Mucosa of stomach (tissue), 1 donor: Measurements from ENCODE around the gene SOX18.

Experiments
- H3K27me3 ChIP-seq: one replicate; pipeline ENCODE4 v1.7.0; 2013; ENCODE audit warnings: mild to moderate bottlenecking, low read length; ENCODE audit not compliant: control insufficient read depth, insufficient read depth
- H3K36me3 ChIP-seq: one replicate; pipeline ENCODE4 v1.7.0; 2013; ENCODE audit warnings: low read length; ENCODE audit not compliant: control insufficient read depth, insufficient read depth
- H3K4me1 ChIP-seq: one replicate; pipeline ENCODE4 v1.7.0; 2013; ENCODE audit warnings: mild to moderate bottlenecking, low read length; ENCODE audit not compliant: control insufficient read depth, insufficient read depth
- H3K4me3 ChIP-seq: one replicate; pipeline ENCODE4 v1.7.0; 2013; ENCODE audit warnings: low read length
- H3K9ac ChIP-seq: one replicate; pipeline ENCODE4 v1.7.0; 2013; ENCODE audit warnings: mild to moderate bottlenecking, low read length, moderate library complexity
- H3K9me3 ChIP-seq: one replicate; pipeline ENCODE4 v1.7.0; 2013; ENCODE audit warnings: mild to moderate bottlenecking, low read length, moderate library complexity; ENCODE audit not compliant: control insufficient read depth
- donor health status: Pancreatic carcinoma.

The SOX18 gene

DNA sequence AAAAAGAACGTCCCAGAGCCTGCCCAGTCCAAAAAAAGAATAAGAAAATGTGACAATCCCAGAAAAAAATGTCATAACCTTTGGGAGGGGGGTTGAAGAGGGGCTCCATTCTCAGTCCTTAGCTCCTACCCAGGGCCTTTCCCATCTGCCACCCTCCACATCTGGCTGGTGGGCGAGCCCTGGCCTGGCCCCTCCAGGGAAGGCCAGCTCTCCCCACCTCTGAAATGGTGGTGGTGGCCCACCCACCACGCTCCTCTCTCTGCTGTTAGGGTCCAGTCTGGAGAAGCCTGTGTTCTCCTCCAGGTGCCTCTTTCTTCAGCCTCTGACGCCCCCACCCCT is 29.5 kb upstream of the SOX18 start:
- H3K4me1 ChIP-seq = peaks cover 14% of the 10 kb centered on the region
- H3K36me3 ChIP-seq = no peaks in the 10 kb centered on the region
- peak overlapping the region; percentile 61 for H3K9ac ChIP-seq
- H3K27me3 ChIP-seq = peaks cover 34% of the 10 kb centered on the region
- H3K4me3 ChIP-seq = no peak overlapping the region
- no peaks in the 10 kb centered on the region for H3K9me3 ChIP-seq

- no peaks in the 10 kb centered on the region for H3K9me3 ChIP-seq
- peaks cover 28% of the 10 kb centered on the region for H3K27me3 ChIP-seq
- H3K9ac ChIP-seq = peak overlapping the region; percentile 61
- H3K4me3 ChIP-seq = no peak overlapping the region
- peaks cover 14% of the 10 kb centered on the region for H3K4me1 ChIP-seq
- no peaks in the 10 kb centered on the region for H3K36me3 ChIP-seq
These were observed 28.6 kb upstream of the SOX18 start for GRCh38 chr20:64077876-64078551.

DNA sequence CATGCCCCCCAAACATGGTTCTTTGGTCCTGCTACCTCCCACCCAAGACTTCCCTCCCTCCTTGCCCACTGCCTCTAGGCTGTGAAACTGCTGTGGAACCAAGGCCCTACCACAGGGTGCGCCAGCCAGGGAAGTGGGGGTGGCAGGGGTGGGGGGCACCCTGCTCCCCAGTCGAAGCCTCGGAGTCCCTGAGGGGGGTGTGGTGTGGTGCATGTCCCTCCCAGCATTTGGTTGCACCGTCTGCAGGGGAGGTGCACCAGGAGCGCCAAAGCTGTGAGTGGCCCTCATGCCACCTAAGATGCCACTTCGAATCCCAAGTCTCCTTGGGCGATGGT is 28.1 kb upstream of the SOX18 start:
- peak overlapping the region; percentile 3 for H3K9ac ChIP-seq
- H3K36me3 ChIP-seq = no peaks in the 10 kb centered on the region
- H3K4me1 ChIP-seq = peaks cover 14% of the 10 kb centered on the region
- H3K27me3 ChIP-seq = peaks cover 23% of the 10 kb centered on the region
- H3K4me3 ChIP-seq = no peak overlapping the region
- no peaks in the 10 kb centered on the region for H3K9me3 ChIP-seq

- peaks cover 14% of the 10 kb centered on the region for H3K4me1 ChIP-seq
- H3K27me3 ChIP-seq = peaks cover 19% of the 10 kb centered on the region
- H3K9me3 ChIP-seq = no peaks in the 10 kb centered on the region
- H3K4me3 ChIP-seq = no peak overlapping the region
- no peak overlapping the region for H3K9ac ChIP-seq
- no peaks in the 10 kb centered on the region for H3K36me3 ChIP-seq
These were observed 27.7 kb upstream of the SOX18 start for GRCh38 chr20:64077094-64077493.

DNA sequence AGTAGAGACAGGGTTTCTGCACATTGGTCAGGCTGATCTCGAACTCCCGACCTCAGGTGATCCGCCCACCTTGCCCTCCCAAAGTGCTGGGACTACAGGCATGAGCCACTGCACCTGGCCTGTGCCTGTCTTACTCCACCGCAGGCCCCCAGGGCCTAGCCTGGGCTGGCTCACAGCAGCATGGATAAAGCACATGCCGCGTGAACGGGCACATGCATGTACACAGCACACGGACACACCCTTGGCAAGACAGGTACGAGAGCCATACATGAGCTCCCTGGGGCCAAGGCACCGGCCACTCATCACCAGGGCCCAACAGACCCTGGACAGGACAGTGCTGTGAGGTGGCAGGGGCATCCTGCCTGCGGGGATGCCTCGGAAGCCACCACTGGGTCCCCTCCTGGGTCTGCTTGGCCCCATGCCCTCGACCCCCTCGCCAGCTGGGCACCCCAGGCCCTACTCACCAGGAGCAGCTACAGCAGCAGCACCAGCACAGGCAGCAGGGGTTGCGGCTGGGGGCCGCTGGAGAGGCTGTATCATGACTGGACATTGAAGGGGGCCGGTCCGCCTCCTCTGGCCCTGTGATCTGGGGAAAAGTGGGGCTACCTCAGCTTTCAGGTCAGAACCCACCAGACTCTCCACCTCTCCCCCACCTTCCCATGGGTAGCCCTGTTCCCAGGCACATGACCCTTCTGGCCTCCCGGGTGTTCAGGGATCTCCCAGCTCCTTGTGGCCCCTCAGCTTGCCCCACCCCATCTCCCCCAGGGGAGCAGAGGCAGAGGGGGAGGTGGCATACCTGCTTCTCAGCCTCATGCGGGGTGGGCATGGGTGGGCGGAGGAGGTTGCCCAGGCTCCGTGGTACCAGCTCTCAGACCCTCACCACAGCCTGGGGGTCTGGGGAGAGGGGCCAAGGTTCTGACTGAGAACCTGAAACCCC is 26.9 kb upstream of the SOX18 start:
- peaks cover 14% of the 10 kb centered on the region for H3K4me1 ChIP-seq
- H3K36me3 ChIP-seq = no peaks in the 10 kb centered on the region
- H3K27me3 ChIP-seq = peaks cover 12% of the 10 kb centered on the region
- H3K4me3 ChIP-seq = no peak overlapping the region
- H3K9me3 ChIP-seq = no peaks in the 10 kb centered on the region
- no peak overlapping the region for H3K9ac ChIP-seq

- no peaks in the 10 kb centered on the region for H3K36me3 ChIP-seq
- no peak overlapping the region for H3K4me3 ChIP-seq
- H3K4me1 ChIP-seq = peaks cover 14% of the 10 kb centered on the region
- H3K9me3 ChIP-seq = no peaks in the 10 kb centered on the region
- no peak overlapping the region for H3K9ac ChIP-seq
- H3K27me3 ChIP-seq = peaks cover 8% of the 10 kb centered on the region
These were observed 26.1 kb upstream of the SOX18 start for GRCh38 chr20:64075556-64075955.

- Histone ChIP-seq H3K36me3 (no peaks in the 10 kb centered on the region), H3K4me1 (peaks cover 14% of the 10 kb centered on the region)
These were observed 25.5 kb upstream of the SOX18 start for GRCh38 chr20:64074963-64075362.

GRCh38 chr20:64074184-64074789 is 24.8 kb upstream of the SOX18 start:
- no peak overlapping the region for H3K4me3 ChIP-seq
- peaks cover 12% of the 10 kb centered on the region for H3K4me1 ChIP-seq
- H3K27me3 ChIP-seq = peaks cover 8% of the 10 kb centered on the region
- H3K36me3 ChIP-seq = no peaks in the 10 kb centered on the region
- H3K9me3 ChIP-seq = no peaks in the 10 kb centered on the region
- no peak overlapping the region for H3K9ac ChIP-seq

More at GRCh38 chr20:64074963-64075362, 25.5 kb upstream of the SOX18 start:
- H3K9me3 ChIP-seq = no peaks in the 10 kb centered on the region
- H3K4me3 ChIP-seq = no peak overlapping the region
- H3K27me3 ChIP-seq = peaks cover 8% of the 10 kb centered on the region
- H3K9ac ChIP-seq = no peak overlapping the region

DNA sequence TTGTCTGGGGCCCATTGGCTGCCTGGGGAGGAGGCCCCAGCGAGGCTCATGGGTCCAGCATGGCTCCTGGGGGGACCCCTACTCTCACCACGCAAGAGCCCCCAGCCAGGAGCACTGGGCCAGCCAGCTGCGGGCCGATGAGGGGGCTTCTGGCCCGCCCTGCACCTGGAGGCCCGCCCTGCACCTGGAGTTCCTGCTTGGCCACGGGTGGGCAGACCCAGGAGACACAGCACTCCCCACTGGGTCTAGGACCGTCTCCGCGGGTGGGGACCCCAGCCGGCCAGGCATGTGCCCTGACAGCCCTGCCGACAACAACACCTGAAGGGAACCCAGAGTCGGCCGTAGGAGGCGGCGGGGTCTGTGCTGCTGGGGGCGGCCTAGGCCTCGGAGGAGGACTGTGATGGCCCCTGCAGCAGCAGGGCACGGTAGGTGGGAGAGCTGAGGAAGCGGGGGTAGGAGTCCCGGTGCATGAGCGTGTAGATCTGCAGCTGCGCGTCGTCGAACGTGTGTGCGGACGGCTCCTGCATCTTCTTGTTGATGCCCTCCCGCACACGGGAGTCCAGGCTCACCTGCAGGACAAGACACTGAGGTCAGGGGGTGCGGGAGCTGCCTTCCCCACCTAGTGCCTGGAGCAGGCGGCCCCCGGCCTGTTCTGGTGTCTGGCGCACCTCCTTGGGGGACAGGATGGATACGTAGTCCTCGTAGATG is 24.2 kb upstream of the SOX18 start:
- no peaks in the 10 kb centered on the region for H3K36me3 ChIP-seq
- H3K9me3 ChIP-seq = no peaks in the 10 kb centered on the region
- no peak overlapping the region for H3K9ac ChIP-seq
- peaks cover 6% of the 10 kb centered on the region for H3K4me1 ChIP-seq
- peaks cover 3% of the 10 kb centered on the region for H3K27me3 ChIP-seq
- no peak overlapping the region for H3K4me3 ChIP-seq

DNA sequence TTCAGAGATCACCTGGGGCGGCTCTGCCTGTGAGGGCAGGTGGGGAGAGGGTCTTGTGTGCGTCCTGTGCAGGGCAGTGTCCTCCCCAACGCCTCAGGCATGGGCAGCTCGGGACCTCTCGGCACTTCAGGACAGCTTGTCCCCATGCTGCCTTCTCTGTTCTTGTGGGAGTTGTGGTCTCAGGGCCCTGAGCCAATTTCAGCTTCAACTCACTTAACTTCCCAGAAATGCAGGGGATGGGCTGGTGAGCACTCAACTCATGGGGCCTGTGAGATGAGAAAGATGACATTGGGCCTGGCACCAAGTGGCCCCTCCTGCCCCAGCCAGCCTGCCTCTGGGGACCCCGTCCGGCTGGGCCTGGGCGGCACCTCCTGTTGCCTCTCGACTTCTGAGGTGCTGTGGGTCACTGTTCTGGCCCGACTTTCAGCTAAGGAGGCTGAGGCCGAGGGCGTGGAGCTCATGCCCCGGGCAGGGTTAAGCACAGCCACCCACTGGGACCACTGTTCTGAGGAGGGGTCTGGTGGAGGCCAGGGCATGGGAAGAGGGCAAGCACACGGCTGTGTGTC is 23.1 kb upstream of the SOX18 start:
- no peaks in the 10 kb centered on the region for H3K27me3 ChIP-seq
- H3K36me3 ChIP-seq = no peaks in the 10 kb centered on the region
- H3K4me1 ChIP-seq = no peaks in the 10 kb centered on the region
- no peak overlapping the region for H3K4me3 ChIP-seq
- no peak overlapping the region for H3K9ac ChIP-seq
- H3K9me3 ChIP-seq = no peaks in the 10 kb centered on the region

GRCh38 chr20:64071341-64072332 is 22.2 kb upstream of the SOX18 start:
- H3K9me3 ChIP-seq = no peaks in the 10 kb centered on the region
- no peaks in the 10 kb centered on the region for H3K27me3 ChIP-seq
- H3K36me3 ChIP-seq = no peaks in the 10 kb centered on the region
- H3K4me3 ChIP-seq = no peak overlapping the region
- no peak overlapping the region for H3K9ac ChIP-seq
- peaks cover 6% of the 10 kb centered on the region for H3K4me1 ChIP-seq
